ENCODE data around the gene CDC42BPB.

CDC42BPB gene

DNA sequence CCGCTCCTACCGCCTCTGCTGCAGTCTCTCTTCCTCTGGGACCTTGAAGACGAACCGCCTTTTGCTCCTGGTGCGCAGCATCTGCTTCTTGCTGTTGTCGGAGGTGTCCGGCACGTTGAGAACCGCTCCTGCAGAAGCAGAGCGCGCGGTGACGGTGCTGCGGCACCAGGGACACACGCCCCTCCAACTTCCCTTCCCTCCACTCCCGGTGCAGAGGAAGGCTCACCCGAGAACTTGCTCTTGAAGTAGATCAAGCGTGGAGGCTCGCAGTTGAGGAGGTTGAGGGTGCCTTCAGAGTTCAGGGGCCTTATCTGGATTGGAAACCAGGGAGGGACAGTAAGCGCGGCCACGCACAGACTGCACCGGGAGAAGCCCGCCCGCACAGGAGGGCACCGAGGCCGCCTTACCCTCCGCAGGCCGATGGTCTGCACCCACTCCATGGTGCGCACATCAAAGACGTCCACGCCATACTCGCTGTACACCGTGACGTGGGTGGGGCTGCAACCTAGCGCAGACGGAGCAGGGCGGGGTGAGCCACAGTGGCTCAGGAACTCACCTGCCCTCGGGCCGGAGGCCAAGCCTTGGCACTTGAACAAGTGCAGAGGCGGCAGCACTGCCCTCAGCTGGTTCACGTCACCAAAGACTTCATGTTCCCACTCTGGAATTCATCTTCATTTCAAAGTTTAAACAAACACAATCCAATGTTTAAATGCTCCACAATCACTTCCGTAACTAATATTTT is 117.4 kb downstream of the CDC42BPB start:
- Histone ChIP-seq H3F3A (ENCODE audit: insufficient read depth, low read length) (no peaks in the 10 kb centered on the region), H3K4me3 (ENCODE audit: low read length) (no peak overlapping the region), H3K36me3 (replicated peaks; ENCODE audit: insufficient read depth, low read length) (no peaks in the 10 kb centered on the region), H2AFZ (ENCODE audit: low read length) (no peak overlapping the region), H3K9me2 (replicated peaks; ENCODE audit: insufficient read depth, low read length) (no peaks in the 10 kb centered on the region), H3K9ac (ENCODE audit: low read length) (no peak overlapping the region), H4K20me1 (ENCODE audit: insufficient read depth, low read length) (no peaks in the 10 kb centered on the region), H3K4me1 (ENCODE audit: low read length) (no peaks in the 10 kb centered on the region), H3K27me3 (replicated peaks; ENCODE audit: insufficient read depth, low read length) (no peaks in the 10 kb centered on the region), H3K4me2 (ENCODE audit: low read depth, low read length) (no peak overlapping the region), H3K27ac (ENCODE audit: low read length) (no peak overlapping the region), H3K79me2 (ENCODE audit: low read length) (no peaks in the 10 kb centered on the region), H3K9me3 (replicated peaks; ENCODE audit: insufficient read depth, low read length) (no peaks in the 10 kb centered on the region)
- DNase-seq: no peak
- TF ChIP-seq EZH2 (optimal IDR thresholded peaks at IDR 0.05; ENCODE audit: low read depth, low read length) (no peak), EZH2phosphoT487 (IDR thresholded peaks at IDR 0.05; ENCODE audit: low read length) (no peak)
- TF ChIP-seq, protein P1, sequence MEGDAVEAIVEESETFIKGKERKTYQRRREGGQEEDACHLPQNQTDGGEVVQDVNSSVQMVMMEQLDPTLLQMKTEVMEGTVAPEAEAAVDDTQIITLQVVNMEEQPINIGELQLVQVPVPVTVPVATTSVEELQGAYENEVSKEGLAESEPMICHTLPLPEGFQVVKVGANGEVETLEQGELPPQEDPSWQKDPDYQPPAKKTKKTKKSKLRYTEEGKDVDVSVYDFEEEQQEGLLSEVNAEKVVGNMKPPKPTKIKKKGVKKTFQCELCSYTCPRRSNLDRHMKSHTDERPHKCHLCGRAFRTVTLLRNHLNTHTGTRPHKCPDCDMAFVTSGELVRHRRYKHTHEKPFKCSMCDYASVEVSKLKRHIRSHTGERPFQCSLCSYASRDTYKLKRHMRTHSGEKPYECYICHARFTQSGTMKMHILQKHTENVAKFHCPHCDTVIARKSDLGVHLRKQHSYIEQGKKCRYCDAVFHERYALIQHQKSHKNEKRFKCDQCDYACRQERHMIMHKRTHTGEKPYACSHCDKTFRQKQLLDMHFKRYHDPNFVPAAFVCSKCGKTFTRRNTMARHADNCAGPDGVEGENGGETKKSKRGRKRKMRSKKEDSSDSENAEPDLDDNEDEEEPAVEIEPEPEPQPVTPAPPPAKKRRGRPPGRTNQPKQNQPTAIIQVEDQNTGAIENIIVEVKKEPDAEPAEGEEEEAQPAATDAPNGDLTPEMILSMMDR (IDR thresholded peaks at IDR 0.05; ENCODE audit: low read length): no peak

DNA sequence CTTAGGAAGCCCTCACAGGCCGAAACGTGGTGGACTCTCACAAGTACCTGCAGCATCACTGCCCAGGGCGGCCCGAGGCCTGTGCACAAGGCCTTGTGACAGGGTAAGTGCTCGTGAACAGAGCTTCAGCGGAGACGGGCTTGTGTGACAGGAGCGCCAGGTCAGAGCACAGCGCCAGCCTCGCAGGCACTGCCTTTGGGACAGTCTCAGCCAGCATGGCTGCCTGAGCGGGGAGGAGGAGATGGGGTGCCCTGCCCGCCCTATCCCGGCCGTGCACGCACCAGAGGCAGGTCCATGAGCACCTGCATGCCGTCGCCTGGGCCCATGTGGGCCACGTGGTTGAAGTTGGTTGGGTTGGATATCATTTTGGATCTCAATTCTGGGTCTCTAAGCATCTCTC is 118.0 kb downstream of the CDC42BPB start:
- no peaks in the 10 kb centered on the region for H3K36me3 ChIP-seq (replicated peaks; ENCODE audit: insufficient read depth, low read length)
- H3K27me3 ChIP-seq (replicated peaks; ENCODE audit: insufficient read depth, low read length): no peaks in the 10 kb centered on the region
- no peaks in the 10 kb centered on the region for H3F3A ChIP-seq (ENCODE audit: insufficient read depth, low read length)
- no peak overlapping the region for H3K9ac ChIP-seq (ENCODE audit: low read length)
- no peaks in the 10 kb centered on the region for H3K9me3 ChIP-seq (replicated peaks; ENCODE audit: insufficient read depth, low read length)
- no peak overlapping the region for H3K4me3 ChIP-seq (ENCODE audit: low read length)
- no peaks in the 10 kb centered on the region for H3K79me2 ChIP-seq (ENCODE audit: low read length)
- H2AFZ ChIP-seq (ENCODE audit: low read length): no peak overlapping the region
- DNase-seq: no peak
- no peaks in the 10 kb centered on the region for H3K9me2 ChIP-seq (replicated peaks; ENCODE audit: insufficient read depth, low read length)
- H3K4me1 ChIP-seq (ENCODE audit: low read length): no peaks in the 10 kb centered on the region
- H3K27ac ChIP-seq (ENCODE audit: low read length): no peak overlapping the region
- no peaks in the 10 kb centered on the region for H4K20me1 ChIP-seq (ENCODE audit: insufficient read depth, low read length)
- TF ChIP-seq, protein P1 (IDR thresholded peaks at IDR 0.05; ENCODE audit: low read length): no peak
- TF ChIP-seq EZH2 (optimal IDR thresholded peaks at IDR 0.05; ENCODE audit: low read depth, low read length) (no peak), EZH2phosphoT487 (IDR thresholded peaks at IDR 0.05; ENCODE audit: low read length) (no peak)
- H3K4me2 ChIP-seq (ENCODE audit: low read depth, low read length): no peak overlapping the region

DNA sequence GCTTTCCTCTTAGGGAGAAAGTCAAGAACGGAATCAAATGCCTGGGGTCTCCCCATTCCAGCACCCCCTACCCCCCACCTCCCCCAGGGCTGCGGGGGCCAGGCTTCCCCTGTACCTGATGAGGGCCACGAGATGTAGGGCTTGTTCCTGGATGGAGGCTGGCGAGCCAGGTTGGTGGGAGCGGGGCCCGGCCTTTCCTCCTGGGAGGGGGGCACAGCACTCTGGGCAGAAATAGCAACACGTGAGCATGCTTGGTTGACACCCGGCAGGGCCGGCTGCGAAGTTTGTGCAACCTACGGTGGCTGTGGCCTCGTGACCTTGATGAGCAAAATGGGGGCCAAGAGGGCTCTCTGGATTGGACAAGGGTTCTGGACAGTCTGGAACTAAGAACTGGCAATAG is 119.2 kb downstream of the CDC42BPB start:
- H3K9ac ChIP-seq (ENCODE audit: low read length): no peak overlapping the region
- no peak for DNase-seq
- no peaks in the 10 kb centered on the region for H3F3A ChIP-seq (ENCODE audit: insufficient read depth, low read length)
- no peak overlapping the region for H2AFZ ChIP-seq (ENCODE audit: low read length)
- TF ChIP-seq EZH2phosphoT487 (IDR thresholded peaks at IDR 0.05; ENCODE audit: low read length) (no peak), EZH2 (optimal IDR thresholded peaks at IDR 0.05; ENCODE audit: low read depth, low read length) (no peak)
- TF ChIP-seq, protein P1 (IDR thresholded peaks at IDR 0.05; ENCODE audit: low read length): no peak
- H3K36me3 ChIP-seq (replicated peaks; ENCODE audit: insufficient read depth, low read length): no peaks in the 10 kb centered on the region
- no peaks in the 10 kb centered on the region for H3K27me3 ChIP-seq (replicated peaks; ENCODE audit: insufficient read depth, low read length)
- H3K27ac ChIP-seq (ENCODE audit: low read length): no peak overlapping the region
- H3K4me3 ChIP-seq (ENCODE audit: low read length): no peak overlapping the region
- no peak overlapping the region for H3K4me2 ChIP-seq (ENCODE audit: low read depth, low read length)
- H3K4me1 ChIP-seq (ENCODE audit: low read length): no peaks in the 10 kb centered on the region
- H3K9me2 ChIP-seq (replicated peaks; ENCODE audit: insufficient read depth, low read length): no peaks in the 10 kb centered on the region
- H4K20me1 ChIP-seq (ENCODE audit: insufficient read depth, low read length): no peaks in the 10 kb centered on the region
- no peaks in the 10 kb centered on the region for H3K79me2 ChIP-seq (ENCODE audit: low read length)
- H3K9me3 ChIP-seq (replicated peaks; ENCODE audit: insufficient read depth, low read length): no peaks in the 10 kb centered on the region
